AG09309 (cell line): ENCODE results near the gene NKAIN2.

Experiments used
- DNase-seq: peaks from one replicate; pipeline ENCODE4 v3.0.0-alpha.2; 2010; ENCODE audit warnings: low read depth
- H3K4me3 ChIP-seq: 2 replicates; pipeline ENCODE4 v1.5.1; 2011; ENCODE audit warnings: mild to moderate bottlenecking, low read depth, low read length, moderate library complexity; ENCODE audit not compliant: control insufficient read depth
- TF ChIP-seq, protein P1 (sequence below): IDR thresholded peaks from 2 replicates; pipeline ENCODE4 v1.5.1; 2011; ENCODE audit warnings: mild to moderate bottlenecking, low read depth, low read length, inconsistent platforms; ENCODE audit not compliant: insufficient read depth, control insufficient read depth; ENCODE audit errors: missing control alignments

NKAIN2 gene

DNA sequence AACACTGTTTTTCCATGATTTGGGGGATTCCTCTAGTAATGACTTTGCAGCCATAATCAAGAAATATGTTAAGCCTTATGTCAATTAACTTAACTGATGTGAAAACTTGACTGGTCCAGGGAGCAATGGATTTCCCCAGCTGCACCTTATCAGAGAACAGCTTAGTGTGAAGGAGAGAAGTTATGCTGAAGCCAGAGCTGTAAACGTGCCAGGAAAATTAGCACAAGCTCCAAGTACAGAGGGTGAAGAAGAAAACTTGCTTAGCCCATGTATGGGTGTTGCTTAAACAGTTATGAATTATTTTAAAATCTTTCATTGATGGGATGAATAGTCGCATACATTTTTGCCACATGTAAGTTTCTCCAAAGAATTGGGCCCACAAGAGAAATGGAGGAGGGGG, 943.7 kb downstream of the NKAIN2 start:
- H3K4me3 ChIP-seq = no peak overlapping the region
- no peak for DNase-seq
- TF ChIP-seq, protein P1, sequence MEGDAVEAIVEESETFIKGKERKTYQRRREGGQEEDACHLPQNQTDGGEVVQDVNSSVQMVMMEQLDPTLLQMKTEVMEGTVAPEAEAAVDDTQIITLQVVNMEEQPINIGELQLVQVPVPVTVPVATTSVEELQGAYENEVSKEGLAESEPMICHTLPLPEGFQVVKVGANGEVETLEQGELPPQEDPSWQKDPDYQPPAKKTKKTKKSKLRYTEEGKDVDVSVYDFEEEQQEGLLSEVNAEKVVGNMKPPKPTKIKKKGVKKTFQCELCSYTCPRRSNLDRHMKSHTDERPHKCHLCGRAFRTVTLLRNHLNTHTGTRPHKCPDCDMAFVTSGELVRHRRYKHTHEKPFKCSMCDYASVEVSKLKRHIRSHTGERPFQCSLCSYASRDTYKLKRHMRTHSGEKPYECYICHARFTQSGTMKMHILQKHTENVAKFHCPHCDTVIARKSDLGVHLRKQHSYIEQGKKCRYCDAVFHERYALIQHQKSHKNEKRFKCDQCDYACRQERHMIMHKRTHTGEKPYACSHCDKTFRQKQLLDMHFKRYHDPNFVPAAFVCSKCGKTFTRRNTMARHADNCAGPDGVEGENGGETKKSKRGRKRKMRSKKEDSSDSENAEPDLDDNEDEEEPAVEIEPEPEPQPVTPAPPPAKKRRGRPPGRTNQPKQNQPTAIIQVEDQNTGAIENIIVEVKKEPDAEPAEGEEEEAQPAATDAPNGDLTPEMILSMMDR = no peak

GRCh38 chr6:124748778-124749177, 945.1 kb downstream of the NKAIN2 start:
- no peak for DNase-seq
- TF ChIP-seq, protein P1 = no peak
- H3K4me3 ChIP-seq = no peak overlapping the region

- DNase-seq = no peak
- no peak overlapping the region for H3K4me3 ChIP-seq
- TF ChIP-seq, protein P1 = no peak
Measured at GRCh38 chr6:124753001-124753400, 949.3 kb downstream of the NKAIN2 start.

- no peak overlapping the region for H3K4me3 ChIP-seq
- DNase-seq = no peak
- TF ChIP-seq, protein P1 = no peak
Measured at GRCh38 chr6:124753562-124754105, 950.0 kb downstream of the NKAIN2 start.

DNA sequence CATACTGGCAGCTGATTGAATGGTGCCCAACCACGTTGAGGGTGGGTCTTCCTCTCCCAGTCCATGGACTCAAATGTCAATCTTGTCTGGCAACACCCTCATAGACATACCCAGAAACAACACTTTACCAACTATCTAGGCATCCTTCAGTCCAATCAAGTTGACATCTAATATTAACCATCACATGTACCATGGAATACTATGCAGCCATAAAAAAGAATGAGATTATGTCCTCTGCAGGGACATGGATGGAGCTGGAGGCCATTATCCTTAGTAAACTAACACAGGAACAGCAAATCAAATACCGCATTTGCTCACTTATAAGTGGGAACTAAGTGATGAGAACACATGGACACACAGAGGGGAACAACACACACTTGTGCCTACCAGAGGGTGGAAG, 951.7 kb downstream of the NKAIN2 start:
- no peak overlapping the region for H3K4me3 ChIP-seq
- TF ChIP-seq, protein P1 = no peak
- DNase-seq = no peak

DNA sequence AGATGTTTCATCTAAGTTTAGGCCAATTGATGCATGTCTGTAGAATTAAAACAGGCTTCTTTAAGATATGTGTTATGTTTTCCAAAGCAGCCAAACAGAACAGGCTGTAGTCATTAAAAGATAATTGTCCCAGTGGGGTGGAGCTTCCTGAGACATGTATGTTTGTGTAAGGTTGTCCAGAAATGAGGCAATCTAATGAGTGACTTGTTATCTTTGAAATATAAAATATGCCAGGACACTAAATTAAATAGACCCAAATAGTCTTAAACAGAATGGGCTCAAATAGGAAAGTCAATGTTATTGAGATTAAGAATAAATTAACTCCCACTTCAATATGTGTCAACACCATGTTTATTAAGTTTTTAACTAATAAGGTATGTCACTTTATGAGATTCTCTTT, 953.9 kb downstream of the NKAIN2 start:
- TF ChIP-seq, protein P1 = no peak
- H3K4me3 ChIP-seq = no peak overlapping the region
- DNase-seq = no peak

- H3K4me3 ChIP-seq = no peak overlapping the region
- DNase-seq = no peak
Measured at GRCh38 chr6:124758663-124759062, 955.0 kb downstream of the NKAIN2 start.

More at GRCh38 chr6:124758663-124759062, 955.0 kb downstream of the NKAIN2 start:
- TF ChIP-seq, protein P1 = no peak
